ENCODE measurements around the gene ALOX5. TPM values are rescaled to one million over a fixed set of nuclear protein-coding genes. Genes with fewer than 3 reads are reported as not detected.

ALOX5 gene
- total RNA-seq, 1 experiment from 2014 or later: not detected

GRCh38 chr10:45429790-45430189 lies 55.8 kb downstream of the ALOX5 start:
- no peak for DNase-seq (ENCODE audit: low spot score)
- no peak for TF ChIP-seq CTCF (conservative IDR thresholded peaks at IDR 0.05; ENCODE audit: low read depth, low read length)
- no peak for TF ChIP-seq EZH2 (IDR thresholded peaks at IDR 0.05; ENCODE audit: borderline replicate concordance, low read depth, low read length, poor library complexity, severe bottlenecking)
- intact Hi-C loops (cut with micrococcal nuclease; ENCODE audit: unreplicated experiment): no loop called here
- Histone ChIP-seq H3K27me3 (replicated peaks; ENCODE audit: insufficient read depth, low read depth, low read length, poor library complexity) (peaks cover 23% of the 10 kb centered on the region), H3K9me3 (ENCODE audit: low read depth, low read length, poor library complexity, severe bottlenecking) (no peaks in the 10 kb centered on the region), H3K4me1 (ENCODE audit: insufficient read depth, low read length, poor library complexity, severe bottlenecking) (no peaks in the 10 kb centered on the region), H3K36me3 (ENCODE audit: insufficient read depth, low read length, poor library complexity, severe bottlenecking) (no peaks in the 10 kb centered on the region), H3K27ac (ENCODE audit: low read depth, low read length, poor library complexity, severe bottlenecking) (no peak overlapping the region), H3K4me3 (ENCODE audit: low read depth, low read length, poor library complexity, severe bottlenecking) (no peak overlapping the region)
- POLR2A ChIA-PET (ENCODE audit: low non-redundant PET): no interaction called here
- BruUV-seq (replicated peaks): no TSS peak
- CTCF ChIA-PET: no interaction called here

- no peak for DNase-seq (ENCODE audit: low spot score)
- H3K4me1 ChIP-seq (ENCODE audit: insufficient read depth, low read length, poor library complexity, severe bottlenecking): no peaks in the 10 kb centered on the region
- TF ChIP-seq CTCF (conservative IDR thresholded peaks at IDR 0.05; ENCODE audit: low read depth, low read length) (no peak), EZH2 (IDR thresholded peaks at IDR 0.05; ENCODE audit: borderline replicate concordance, low read depth, low read length, poor library complexity, severe bottlenecking) (no peak)
- intact Hi-C loops (cut with micrococcal nuclease; ENCODE audit: unreplicated experiment): no loop called here
- H3K36me3 ChIP-seq (ENCODE audit: insufficient read depth, low read length, poor library complexity, severe bottlenecking): no peaks in the 10 kb centered on the region
- H3K27ac ChIP-seq (ENCODE audit: low read depth, low read length, poor library complexity, severe bottlenecking): no peak overlapping the region
- BruUV-seq (replicated peaks): no TSS peak
- POLR2A ChIA-PET (ENCODE audit: low non-redundant PET): no interaction called here
- no peak overlapping the region for H3K4me3 ChIP-seq (ENCODE audit: low read depth, low read length, poor library complexity, severe bottlenecking)
- H3K9me3 ChIP-seq (ENCODE audit: low read depth, low read length, poor library complexity, severe bottlenecking): no peaks in the 10 kb centered on the region
- peaks cover 20% of the 10 kb centered on the region for H3K27me3 ChIP-seq (replicated peaks; ENCODE audit: insufficient read depth, low read depth, low read length, poor library complexity)
- CTCF ChIA-PET: no interaction called here
These were observed 58.1 kb downstream of the ALOX5 start for GRCh38 chr10:45432113-45432512.

- no peak for TF ChIP-seq CTCF (conservative IDR thresholded peaks at IDR 0.05; ENCODE audit: low read depth, low read length)
- no peak for TF ChIP-seq EZH2 (IDR thresholded peaks at IDR 0.05; ENCODE audit: borderline replicate concordance, low read depth, low read length, poor library complexity, severe bottlenecking)
- intact Hi-C loops (cut with micrococcal nuclease; ENCODE audit: unreplicated experiment): no loop called here
- CTCF ChIA-PET: no interaction called here
- Histone ChIP-seq H3K27ac (ENCODE audit: low read depth, low read length, poor library complexity, severe bottlenecking) (no peak overlapping the region), H3K36me3 (ENCODE audit: insufficient read depth, low read length, poor library complexity, severe bottlenecking) (no peaks in the 10 kb centered on the region), H3K27me3 (replicated peaks; ENCODE audit: insufficient read depth, low read depth, low read length, poor library complexity) (peaks cover 13% of the 10 kb centered on the region), H3K4me1 (ENCODE audit: insufficient read depth, low read length, poor library complexity, severe bottlenecking) (no peaks in the 10 kb centered on the region), H3K4me3 (ENCODE audit: low read depth, low read length, poor library complexity, severe bottlenecking) (no peak overlapping the region), H3K9me3 (ENCODE audit: low read depth, low read length, poor library complexity, severe bottlenecking) (no peaks in the 10 kb centered on the region)
- BruUV-seq (replicated peaks): no TSS peak
- DNase-seq (ENCODE audit: low spot score): no peak
- POLR2A ChIA-PET (ENCODE audit: low non-redundant PET): no interaction called here
These were observed 58.9 kb downstream of the ALOX5 start for GRCh38 chr10:45432700-45433472.
